ENCODE measurements around the gene C15orf40. TPM values are rescaled to one million over a fixed set of nuclear protein-coding genes. Genes with fewer than 3 reads are reported as not detected.

C15orf40 gene
- total and polyA plus RNA-seq, 2 of the 13 experiments (the other 11 are each of a cell fraction or from before 2014, with no cell fraction given), result 24.0 to 26.3 TPM

GRCh38 chr15:82985688-82986441 lies 25.6 kb downstream of the C15orf40 start, which contains the start of gene RAMAC (continued):
- no peak; the same call in 1 of the 2 replicates for TF ChIP-seq ZFP90 (CRISPR knock-in tag; IDR thresholded peaks at IDR 0.05; ENCODE audit: borderline replicate concordance)
- no peak for TF ChIP-seq KLF6 (CRISPR knock-in tag; IDR thresholded peaks at IDR 0.05)
- TF ChIP-seq, protein P1, sequence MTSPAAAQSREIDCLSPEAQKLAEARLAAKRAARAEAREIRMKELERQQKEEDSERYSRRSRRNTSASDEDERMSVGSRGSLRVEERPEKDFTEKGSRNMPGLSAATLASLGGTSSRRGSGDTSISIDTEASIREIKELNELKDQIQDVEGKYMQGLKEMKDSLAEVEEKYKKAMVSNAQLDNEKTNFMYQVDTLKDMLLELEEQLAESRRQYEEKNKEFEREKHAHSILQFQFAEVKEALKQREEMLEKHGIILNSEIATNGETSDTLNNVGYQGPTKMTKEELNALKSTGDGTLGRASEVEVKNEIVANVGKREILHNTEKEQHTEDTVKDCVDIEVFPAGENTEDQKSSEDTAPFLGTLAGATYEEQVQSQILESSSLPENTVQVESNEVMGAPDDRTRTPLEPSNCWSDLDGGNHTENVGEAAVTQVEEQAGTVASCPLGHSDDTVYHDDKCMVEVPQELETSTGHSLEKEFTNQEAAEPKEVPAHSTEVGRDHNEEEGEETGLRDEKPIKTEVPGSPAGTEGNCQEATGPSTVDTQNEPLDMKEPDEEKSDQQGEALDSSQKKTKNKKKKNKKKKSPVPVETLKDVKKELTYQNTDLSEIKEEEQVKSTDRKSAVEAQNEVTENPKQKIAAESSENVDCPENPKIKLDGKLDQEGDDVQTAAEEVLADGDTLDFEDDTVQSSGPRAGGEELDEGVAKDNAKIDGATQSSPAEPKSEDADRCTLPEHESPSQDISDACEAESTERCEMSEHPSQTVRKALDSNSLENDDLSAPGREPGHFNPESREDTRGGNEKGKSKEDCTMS (CRISPR knock-in tag; conservative IDR thresholded peaks at IDR 0.05), result no peak
- peak; percentile 87; the same call in 1 of the 2 replicates for TF ChIP-seq ZNF335 (CRISPR knock-in tag; IDR thresholded peaks at IDR 0.05)
- no peak for TF ChIP-seq ESRRA (CRISPR knock-in tag; IDR thresholded peaks at IDR 0.05; ENCODE audit: low read depth)
- TF ChIP-seq ZBTB3 (CRISPR knock-in tag; IDR thresholded peaks at IDR 0.05; ENCODE audit: borderline replicate concordance, low read depth), result no peak
- TF ChIP-seq SPEN (CRISPR knock-in tag; IDR thresholded peaks at IDR 0.05; ENCODE audit: low read depth), result peak; percentile 81
- TF ChIP-seq, protein P2, sequence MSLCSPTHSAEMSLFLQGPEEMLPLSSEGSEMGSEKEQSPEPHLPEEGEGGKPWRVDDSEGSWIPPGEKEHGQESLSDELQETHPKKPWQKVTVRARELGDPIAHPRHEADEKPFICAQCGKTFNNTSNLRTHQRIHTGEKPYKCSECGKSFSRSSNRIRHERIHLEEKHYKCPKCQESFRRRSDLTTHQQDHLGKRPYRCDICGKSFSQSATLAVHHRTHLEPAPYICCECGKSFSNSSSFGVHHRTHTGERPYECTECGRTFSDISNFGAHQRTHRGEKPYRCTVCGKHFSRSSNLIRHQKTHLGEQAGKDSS (CRISPR knock-in tag; IDR thresholded peaks at IDR 0.05; ENCODE audit: borderline replicate concordance, low read depth), result no peak
- TF ChIP-seq BRCA1 (CRISPR knock-in tag; IDR thresholded peaks at IDR 0.05), result 0 out of 2 replicates have a peak, but pooled peaks have one; percentile 69
- TF ChIP-seq ZMYM3 (CRISPR knock-in tag; IDR thresholded peaks at IDR 0.05), result peak; percentile 55
- no peak for TF ChIP-seq ZBTB20 (CRISPR knock-in tag; IDR thresholded peaks at IDR 0.05; ENCODE audit: borderline replicate concordance, low read depth)
- TF ChIP-seq FOXJ3 (CRISPR knock-in tag; IDR thresholded peaks at IDR 0.05; ENCODE audit: borderline replicate concordance), result no peak
- no peak for TF ChIP-seq PAX8 (CRISPR knock-in tag; IDR thresholded peaks at IDR 0.05; ENCODE audit: borderline replicate concordance)
- TF ChIP-seq, protein P3, sequence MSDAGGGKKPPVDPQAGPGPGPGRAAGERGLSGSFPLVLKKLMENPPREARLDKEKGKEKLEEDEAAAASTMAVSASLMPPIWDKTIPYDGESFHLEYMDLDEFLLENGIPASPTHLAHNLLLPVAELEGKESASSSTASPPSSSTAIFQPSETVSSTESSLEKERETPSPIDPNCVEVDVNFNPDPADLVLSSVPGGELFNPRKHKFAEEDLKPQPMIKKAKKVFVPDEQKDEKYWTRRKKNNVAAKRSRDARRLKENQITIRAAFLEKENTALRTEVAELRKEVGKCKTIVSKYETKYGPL (CRISPR knock-in tag; IDR thresholded peaks at IDR 0.05), result peak; percentile 71; the same call in 1 of the 2 replicates
- TF ChIP-seq MXI1 (IDR thresholded peaks at IDR 0.05; ENCODE audit: borderline replicate concordance, low read depth, low read length), result peak; percentile 67; the same call in 1 of the 3 replicates
- TF ChIP-seq, protein P4, sequence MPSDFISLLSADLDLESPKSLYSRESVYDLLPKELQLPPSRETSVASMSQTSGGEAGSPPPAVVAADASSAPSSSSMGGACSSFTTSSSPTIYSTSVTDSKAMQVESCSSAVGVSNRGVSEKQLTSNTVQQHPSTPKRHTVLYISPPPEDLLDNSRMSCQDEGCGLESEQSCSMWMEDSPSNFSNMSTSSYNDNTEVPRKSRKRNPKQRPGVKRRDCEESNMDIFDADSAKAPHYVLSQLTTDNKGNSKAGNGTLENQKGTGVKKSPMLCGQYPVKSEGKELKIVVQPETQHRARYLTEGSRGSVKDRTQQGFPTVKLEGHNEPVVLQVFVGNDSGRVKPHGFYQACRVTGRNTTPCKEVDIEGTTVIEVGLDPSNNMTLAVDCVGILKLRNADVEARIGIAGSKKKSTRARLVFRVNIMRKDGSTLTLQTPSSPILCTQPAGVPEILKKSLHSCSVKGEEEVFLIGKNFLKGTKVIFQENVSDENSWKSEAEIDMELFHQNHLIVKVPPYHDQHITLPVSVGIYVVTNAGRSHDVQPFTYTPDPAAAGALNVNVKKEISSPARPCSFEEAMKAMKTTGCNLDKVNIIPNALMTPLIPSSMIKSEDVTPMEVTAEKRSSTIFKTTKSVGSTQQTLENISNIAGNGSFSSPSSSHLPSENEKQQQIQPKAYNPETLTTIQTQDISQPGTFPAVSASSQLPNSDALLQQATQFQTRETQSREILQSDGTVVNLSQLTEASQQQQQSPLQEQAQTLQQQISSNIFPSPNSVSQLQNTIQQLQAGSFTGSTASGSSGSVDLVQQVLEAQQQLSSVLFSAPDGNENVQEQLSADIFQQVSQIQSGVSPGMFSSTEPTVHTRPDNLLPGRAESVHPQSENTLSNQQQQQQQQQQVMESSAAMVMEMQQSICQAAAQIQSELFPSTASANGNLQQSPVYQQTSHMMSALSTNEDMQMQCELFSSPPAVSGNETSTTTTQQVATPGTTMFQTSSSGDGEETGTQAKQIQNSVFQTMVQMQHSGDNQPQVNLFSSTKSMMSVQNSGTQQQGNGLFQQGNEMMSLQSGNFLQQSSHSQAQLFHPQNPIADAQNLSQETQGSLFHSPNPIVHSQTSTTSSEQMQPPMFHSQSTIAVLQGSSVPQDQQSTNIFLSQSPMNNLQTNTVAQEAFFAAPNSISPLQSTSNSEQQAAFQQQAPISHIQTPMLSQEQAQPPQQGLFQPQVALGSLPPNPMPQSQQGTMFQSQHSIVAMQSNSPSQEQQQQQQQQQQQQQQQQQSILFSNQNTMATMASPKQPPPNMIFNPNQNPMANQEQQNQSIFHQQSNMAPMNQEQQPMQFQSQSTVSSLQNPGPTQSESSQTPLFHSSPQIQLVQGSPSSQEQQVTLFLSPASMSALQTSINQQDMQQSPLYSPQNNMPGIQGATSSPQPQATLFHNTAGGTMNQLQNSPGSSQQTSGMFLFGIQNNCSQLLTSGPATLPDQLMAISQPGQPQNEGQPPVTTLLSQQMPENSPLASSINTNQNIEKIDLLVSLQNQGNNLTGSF (CRISPR knock-in tag; IDR thresholded peaks at IDR 0.05), result peak; percentile 92
- TF ChIP-seq CAMTA2 (CRISPR knock-in tag; IDR thresholded peaks at IDR 0.05; ENCODE audit: borderline replicate concordance), result no peak
- TF ChIP-seq ZNF292 (CRISPR knock-in tag; IDR thresholded peaks at IDR 0.05; ENCODE audit: borderline replicate concordance, low read depth), result no peak
- no peak for TF ChIP-seq ZNF674 (CRISPR knock-in tag; IDR thresholded peaks at IDR 0.05; ENCODE audit: low read depth)

Measured in HepG2 (cell line).